Measurements from ENCODE around the gene PRKCE.

Gene PRKCE

GRCh38 chr2:46018773-46019591 lies 367.5 kb downstream of the PRKCE start:
- DNase-seq (ENCODE audit: low spot score): no peak

- DNase-seq (ENCODE audit: low spot score): no peak
These were observed 368.9 kb downstream of the PRKCE start for GRCh38 chr2:46020416-46020815.

- no peak for DNase-seq (ENCODE audit: low spot score)
These were observed 371.8 kb downstream of the PRKCE start for GRCh38 chr2:46023165-46023854.

- DNase-seq (ENCODE audit: low spot score): no peak
These were observed 372.8 kb downstream of the PRKCE start for GRCh38 chr2:46024146-46024779.

DNA sequence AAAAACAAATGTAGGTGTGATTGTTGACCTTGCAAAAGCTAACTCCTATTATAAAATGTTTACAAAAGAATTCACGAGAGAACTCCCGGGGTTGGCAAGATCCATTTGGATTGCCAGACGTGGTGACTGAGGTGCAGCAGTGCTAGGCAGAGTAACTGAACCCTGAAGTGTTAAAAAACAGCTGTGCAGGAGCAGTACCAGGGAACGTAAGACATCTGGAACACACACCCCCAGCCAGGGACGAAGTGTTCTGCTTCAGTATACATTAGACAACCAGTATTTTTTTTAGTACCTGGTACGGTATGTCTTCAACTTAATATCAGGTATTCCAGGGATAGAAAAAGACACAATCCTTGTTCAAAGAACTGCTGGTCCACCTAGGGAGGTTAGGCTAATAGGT lies 373.6 kb downstream of the PRKCE start:
- no peak for DNase-seq (ENCODE audit: low spot score)

DNA sequence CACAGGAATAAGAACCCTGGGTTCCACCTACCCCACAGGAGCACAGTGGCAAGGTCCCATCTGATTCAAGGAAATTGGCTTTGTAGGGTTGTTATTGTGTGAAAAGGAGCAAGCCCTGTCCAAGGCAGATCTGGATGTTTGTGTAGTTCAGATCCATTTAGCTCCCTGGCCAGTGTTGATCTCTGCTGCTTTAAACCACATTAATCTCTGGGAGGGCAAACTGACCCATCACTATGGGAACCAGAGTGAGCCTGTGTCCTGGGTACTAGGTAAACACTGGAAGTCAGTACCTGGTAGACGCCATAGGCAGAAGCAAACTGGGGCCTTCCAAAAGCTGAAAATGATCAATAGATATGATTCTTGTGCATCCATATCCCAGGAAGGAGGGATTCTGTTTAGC lies 374.2 kb downstream of the PRKCE start:
- no peak for DNase-seq (ENCODE audit: low spot score)

DNA sequence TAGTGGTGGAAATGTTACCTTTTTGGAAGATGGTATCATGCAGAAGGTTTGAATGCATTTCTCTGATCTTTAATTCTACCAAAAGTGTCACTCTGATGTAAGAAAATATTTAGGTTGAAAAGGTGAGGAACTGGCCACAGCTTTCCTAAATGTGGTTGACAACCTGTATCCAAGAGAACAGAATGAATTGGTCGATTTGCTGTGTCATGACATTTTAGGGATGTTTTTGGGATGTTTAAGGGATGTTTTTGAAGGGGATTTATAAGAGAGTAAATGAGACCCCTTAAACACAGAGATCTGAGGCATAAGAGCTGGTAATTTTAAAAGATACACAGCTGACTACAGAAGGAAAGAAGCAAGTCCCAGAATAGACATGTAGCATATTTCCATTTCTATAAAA lies 375.0 kb downstream of the PRKCE start:
- no peak for DNase-seq (ENCODE audit: low spot score)

GRCh38 chr2:46029332-46029811 lies 377.9 kb downstream of the PRKCE start:
- no peak for DNase-seq (ENCODE audit: low spot score)

DNA sequence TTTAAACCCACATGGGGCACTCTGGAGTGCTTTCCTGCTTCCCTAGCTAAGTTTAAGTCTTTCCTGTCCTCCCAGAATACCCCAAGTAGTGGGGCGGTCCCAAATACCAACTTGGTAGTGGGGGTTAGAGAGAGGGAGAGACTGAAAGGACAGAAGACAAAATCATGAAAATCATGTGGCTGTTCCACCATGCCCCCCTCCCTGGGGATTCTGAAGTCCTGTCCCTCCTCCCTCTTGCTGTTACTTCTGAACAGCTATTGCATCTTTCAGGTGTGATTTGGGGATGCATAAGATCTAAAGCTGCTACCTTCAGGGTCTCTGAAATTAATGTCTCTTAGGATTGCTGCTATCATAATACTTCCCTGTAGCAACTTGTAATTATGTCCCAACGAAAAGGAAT lies 378.9 kb downstream of the PRKCE start:
- no peak for DNase-seq (ENCODE audit: low spot score)

DNA sequence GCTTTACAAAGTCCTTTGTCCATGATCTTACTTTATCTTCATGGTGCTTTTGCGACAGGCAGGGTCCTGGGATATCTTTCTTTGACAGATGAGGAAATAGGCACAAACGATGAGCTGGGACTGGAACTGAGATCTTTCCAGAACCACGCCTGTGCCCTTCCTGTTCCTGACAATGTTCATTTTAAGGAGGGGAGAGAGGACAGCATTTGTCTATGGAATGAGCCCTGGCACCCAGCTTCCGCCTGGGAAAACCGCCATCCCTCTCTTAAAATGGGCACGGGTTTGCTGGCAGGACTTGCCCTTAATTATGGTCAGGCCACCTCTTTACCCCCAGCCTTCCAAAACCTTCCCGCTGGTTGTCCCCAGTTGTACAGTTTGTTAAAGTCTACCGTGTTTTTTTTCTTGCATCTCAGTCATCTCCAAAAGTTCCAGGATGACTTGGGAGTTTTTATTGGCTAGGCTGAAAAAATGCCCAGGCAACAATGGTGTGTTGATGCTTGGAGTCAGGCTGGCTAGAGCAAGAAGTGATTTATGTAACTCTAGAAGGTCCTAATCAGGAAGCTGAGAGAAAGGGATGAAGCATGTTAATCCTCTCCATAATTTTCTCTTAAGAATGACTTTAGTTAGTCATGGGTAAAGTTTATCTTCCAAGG lies 380.8 kb downstream of the PRKCE start:
- no peak for DNase-seq (ENCODE audit: low spot score)

DNA sequence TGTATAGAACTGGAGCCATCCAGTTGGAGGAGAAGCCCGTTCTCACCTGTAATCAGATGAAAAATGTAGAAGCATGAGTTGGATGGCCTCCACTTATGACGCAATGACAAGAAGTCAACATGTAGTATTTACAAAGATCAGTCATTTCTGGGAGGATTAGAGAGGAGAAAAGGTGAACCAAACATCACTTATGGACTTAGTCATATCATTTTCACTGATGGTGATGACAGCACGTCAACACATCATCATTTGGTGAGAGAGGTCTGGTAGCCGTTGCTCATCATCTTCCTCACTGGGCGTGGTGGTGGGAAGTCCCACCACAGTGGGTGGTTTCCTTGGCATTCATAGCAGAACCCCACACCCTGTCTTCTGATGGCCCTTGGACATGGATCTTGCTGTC lies 381.5 kb downstream of the PRKCE start:
- DNase-seq (ENCODE audit: low spot score): no peak

DNA sequence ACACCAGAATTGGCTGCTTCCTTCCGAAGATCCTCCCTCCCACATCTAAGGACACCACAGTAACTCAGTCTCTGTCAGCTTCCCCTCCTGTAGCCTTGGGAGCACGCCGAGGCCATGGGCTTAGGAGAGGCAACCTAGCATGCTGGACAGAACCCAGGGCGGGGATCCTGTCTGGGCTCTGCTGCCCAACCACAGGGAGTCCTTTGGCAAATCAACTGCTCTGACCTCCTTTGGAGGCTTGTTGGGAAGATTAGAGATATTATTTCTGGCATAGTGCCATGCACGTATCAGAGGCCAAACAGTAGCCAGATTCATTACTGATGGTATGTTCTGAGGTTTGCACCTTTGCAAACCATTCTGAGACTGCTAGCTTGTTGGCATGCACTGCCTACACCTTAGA lies 383.1 kb downstream of the PRKCE start:
- no peak for DNase-seq (ENCODE audit: low spot score)

- no peak for DNase-seq (ENCODE audit: low spot score)
These were observed 385.5 kb downstream of the PRKCE start for GRCh38 chr2:46036929-46037328.

- DNase-seq (ENCODE audit: low spot score): no peak
These were observed 388.2 kb downstream of the PRKCE start for GRCh38 chr2:46039543-46040303.

GRCh38 chr2:46040563-46041155 lies 389.2 kb downstream of the PRKCE start:
- no peak for DNase-seq (ENCODE audit: low spot score)

DNA sequence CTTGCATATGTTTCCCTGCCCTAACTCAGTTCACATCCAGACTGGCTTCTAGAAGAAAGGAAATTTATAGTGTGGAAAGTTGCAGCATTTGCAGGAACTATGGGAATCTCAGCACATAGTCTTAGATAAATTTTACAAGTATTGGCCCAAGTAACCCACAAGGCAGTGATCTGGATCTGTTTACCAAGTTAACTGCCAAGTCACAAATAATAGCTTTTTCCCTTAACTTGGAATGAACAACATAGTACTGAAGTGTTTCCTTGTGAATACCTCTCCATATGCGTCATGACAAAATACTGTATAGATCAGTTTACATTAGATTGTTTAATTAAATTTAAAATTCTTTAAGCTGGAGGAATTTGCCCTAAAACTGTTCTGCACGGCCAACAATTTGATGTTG lies 390.0 kb downstream of the PRKCE start:
- DNase-seq (ENCODE audit: low spot score): no peak

- DNase-seq (ENCODE audit: low spot score): no peak
These were observed 390.7 kb downstream of the PRKCE start for GRCh38 chr2:46042207-46042637.

DNA sequence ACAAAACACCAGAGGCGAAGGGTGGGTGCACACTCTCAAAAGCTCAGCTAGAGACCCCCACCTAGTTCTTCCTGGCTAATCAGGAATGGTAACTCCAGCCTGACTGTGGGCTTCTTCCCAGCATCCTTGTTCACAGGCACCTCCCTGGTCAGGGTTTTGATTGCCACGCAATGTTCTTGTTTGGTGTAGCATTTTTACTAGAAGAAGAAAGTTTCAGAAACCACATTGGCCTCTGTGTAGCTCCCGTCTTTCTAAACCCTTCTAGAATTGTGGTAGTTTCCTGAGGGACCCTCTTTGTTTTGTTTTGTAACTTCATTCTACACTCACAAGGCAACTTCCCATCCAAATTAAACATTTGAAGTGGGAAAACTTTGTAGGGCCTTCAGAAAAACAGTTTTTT lies 391.2 kb downstream of the PRKCE start:
- DNase-seq (ENCODE audit: low spot score): no peak

GRCh38 chr2:46045888-46046287 lies 394.4 kb downstream of the PRKCE start:
- no peak for DNase-seq (ENCODE audit: low spot score)

DNA sequence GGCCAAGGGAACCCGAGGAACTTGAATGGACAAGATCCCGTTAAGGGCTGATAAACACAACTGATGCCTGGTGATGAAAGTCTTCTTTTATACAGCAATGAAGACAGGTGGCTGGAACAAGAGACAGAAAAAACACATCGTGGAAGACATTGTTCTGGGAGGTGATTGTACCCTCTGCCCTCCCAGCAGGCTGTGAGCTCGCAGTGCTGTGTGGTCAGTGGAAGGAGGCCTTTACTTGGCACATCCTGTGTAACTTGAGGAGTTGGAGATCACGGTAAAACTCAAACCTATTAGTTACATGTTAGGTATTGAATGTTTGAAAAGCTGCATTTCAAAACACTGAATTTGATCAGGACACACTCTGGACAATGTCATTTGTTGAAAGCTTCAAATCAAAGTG lies 395.8 kb downstream of the PRKCE start:
- no peak for DNase-seq (ENCODE audit: low spot score)

DNA sequence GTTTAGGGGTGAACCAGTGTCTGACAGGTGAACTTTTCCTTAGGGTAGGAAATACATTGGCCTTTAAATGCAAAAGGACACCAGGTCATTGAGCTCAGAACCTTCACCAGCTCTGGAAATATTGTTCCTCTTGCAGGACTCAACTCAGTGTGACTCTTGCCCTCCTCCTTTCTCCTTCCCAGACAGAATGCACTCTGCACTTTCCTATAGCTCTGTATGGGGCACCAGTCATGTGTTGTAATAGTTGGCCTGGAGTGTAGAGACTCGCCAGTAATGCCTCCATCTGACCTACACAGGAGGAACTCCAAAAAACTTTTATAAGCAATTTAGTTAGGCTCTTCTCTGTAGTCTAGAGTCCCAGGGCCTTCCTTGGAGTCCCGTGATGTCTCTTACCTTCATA lies 397.2 kb downstream of the PRKCE start:
- DNase-seq (ENCODE audit: low spot score): no peak

Data from germinal center (tissue), 1 donor.